K562 (cell line): ENCODE data around the gene SOBP. TPM values are rescaled to one million over a fixed set of nuclear protein-coding genes. Genes with fewer than 3 reads are reported as not detected.

Experiments used
- ATAC-seq: fragments of 200-7000 bp; cut with Tn5 transposase; 3 replicates; pipeline ENCODE4 v1.9.1; 2020; ENCODE audit warnings: moderate library complexity
- BruUV-seq: library from RNA; stranded (reverse); fragments of 400-500 nt; replicated peaks from 2 replicates; lab custom pipeline; 2021; lab: Mats Ljungman, UMichigan
- CTCF ChIA-PET: fragments of 300-600 bp; formaldehyde crosslinking; extraction: SDS; loops from one replicate; lab custom pipeline; 2021; ENCODE audit warnings: low intra/inter-chr PET ratio; lab: Yijun Ruan, JAX
- POLR2A ChIA-PET: fragments of 300-600, 350-650 bp; sonication (Branson Sonifier 250); formaldehyde crosslinking; extraction: SDS; loops from one replicate; lab custom pipeline; 2021; ENCODE audit warnings: antibody characterized with exemption, inconsistent platforms; lab: Yijun Ruan, JAX
- DNase-seq, 4 experiments: peaks; one replicate each; pipeline versions ENCODE4 v3.0.0 to v3.0.0-alpha.2; 2011 to 2018; ENCODE audit warnings: low spot score in 3 of 4, mixed read lengths in 3 of 4; ENCODE audit errors: extremely low read depth in 1 of 4
- FAIRE-seq: peaks from 2 replicates; lab custom pipeline; 2011; peaks lifted over from hg19 to GRCh38; lab: Jason Lieb, UNC
- H2AFZ ChIP-seq: 2 replicates; pipeline ENCODE4 v1.6.0; 2011; ENCODE audit warnings: low read depth, low read length, control low read depth, inconsistent platforms
- H3K27ac ChIP-seq: fragments of 200-600 bp; 3 replicates; pipeline ENCODE4 v1.8.0; 2011; ENCODE audit warnings: low read depth, mild to moderate bottlenecking, control low read depth, inconsistent platforms, low read length, moderate library complexity, mixed read lengths; ENCODE audit errors: extremely low read depth
- H3K27me3 ChIP-seq, 2 experiments: fragments of 300-600 bp in 1 of 2; 2 replicates in 1 of 2; 3 replicates in 1 of 2; pipeline versions ENCODE4 v1.6.0 to v1.8.0; 2011; ENCODE audit warnings: inconsistent platforms in 2 of 2, low read length in 2 of 2, mild to moderate bottlenecking in 1 of 2, mixed read lengths in 1 of 2, moderate library complexity in 1 of 2; ENCODE audit not compliant: control insufficient read depth in 2 of 2, insufficient read depth in 2 of 2
- H3K36me3 ChIP-seq: fragments of 300-600 bp; 3 replicates; pipeline ENCODE4 v1.8.0; 2011; ENCODE audit warnings: mild to moderate bottlenecking, low read length, inconsistent platforms; ENCODE audit not compliant: control insufficient read depth, insufficient read depth
- H3K4me1 ChIP-seq, 2 experiments: fragments of 200-600 bp in 1 of 2; replicated peaks in 1 of 2; 2 replicates in 1 of 2; 3 replicates in 1 of 2; pipeline versions ENCODE4 v1.5.1 to v1.8.0; 2011; ENCODE audit warnings: inconsistent platforms in 2 of 2, low read length in 2 of 2, mild to moderate bottlenecking in 1 of 2, mixed read lengths in 1 of 2, moderate library complexity in 1 of 2; ENCODE audit not compliant: control insufficient read depth in 2 of 2, insufficient read depth in 2 of 2
- H3K4me2 ChIP-seq: 2 replicates; pipeline ENCODE4 v1.6.1; 2011; ENCODE audit warnings: low read length, control low read depth, inconsistent platforms, mixed read lengths; ENCODE audit not compliant: insufficient read depth
- H3K4me3 ChIP-seq: fragments of 200-600 bp; sonication (generic), shearing (Covaris generic); 2 replicates; pipeline ENCODE4 v1.5.1; 2016; ENCODE audit warnings: control low read depth, inconsistent platforms
- H3K79me2 ChIP-seq: fragments of 200-600 bp; 3 replicates; pipeline ENCODE4 v1.8.0; 2011; ENCODE audit warnings: low read length, inconsistent platforms; ENCODE audit not compliant: control insufficient read depth, insufficient read depth
- H3K9ac ChIP-seq, 2 experiments: 2 replicates each; pipeline versions ENCODE4 v1.6.0 to v1.6.1; 2011; ENCODE audit warnings: low read depth in 2 of 2, low read length in 2 of 2, control low read depth in 1 of 2, inconsistent platforms in 1 of 2, mild to moderate bottlenecking in 1 of 2, mixed read lengths in 1 of 2; ENCODE audit not compliant: insufficient read depth in 1 of 2
- H3K9me1 ChIP-seq: one replicate; pipeline ENCODE4 v1.6.0; 2011; ENCODE audit warnings: inconsistent platforms, mild to moderate bottlenecking, low read length, moderate library complexity; ENCODE audit not compliant: control insufficient read depth, insufficient read depth
- H3K9me3 ChIP-seq: replicated peaks from 2 replicates; pipeline ENCODE4 v1.5.1; 2011; ENCODE audit warnings: low read depth, low read length, inconsistent platforms; ENCODE audit not compliant: control insufficient read depth, insufficient read depth
- H4K20me1 ChIP-seq: replicated peaks from 2 replicates; pipeline ENCODE4 v1.6.1; 2011; ENCODE audit warnings: low read length, inconsistent platforms, mixed read lengths; ENCODE audit not compliant: control insufficient read depth, insufficient read depth
- BCL6 ChIP-seq: fragments of 250-450 bp; sonication (Bioruptor Pico); IDR thresholded peaks from 2 replicates; pipeline ENCODE4 v1.4.0; 2020
- BRD4 ChIP-seq: fragments of 200-600 bp; sonication (generic); IDR thresholded peaks from 2 replicates; pipeline ENCODE4 v1.6.1; 2017; ENCODE audit warnings: inconsistent platforms
- CGGBP1 ChIP-seq: fragments of 250-450 bp; sonication (Bioruptor Pico); IDR thresholded peaks from 2 replicates; pipeline ENCODE4 v1.9.0; 2021; ENCODE audit warnings: mild to moderate bottlenecking
- CLOCK ChIP-seq: fragments of 250-450 bp; sonication (Bioruptor Pico); IDR thresholded peaks from 2 replicates; pipeline ENCODE4 v1.4.0; 2020; ENCODE audit warnings: mild to moderate bottlenecking, moderate library complexity, borderline replicate concordance
- DEAF1 ChIP-seq: fragments of 450-650 bp; formaldehyde crosslinking; IDR thresholded peaks from 2 replicates; pipeline ENCODE4 v1.4.0; 2020; ENCODE audit warnings: mild to moderate bottlenecking, moderate library complexity
- E2F4 ChIP-seq: sonication (generic); formaldehyde crosslinking; IDR thresholded peaks from 2 replicates; pipeline ENCODE4 v1.8.0; 2022; ENCODE audit warnings: mild to moderate bottlenecking, low read depth, missing genetic modification reagents
- ELK3 ChIP-seq: fragments of 450-650 bp; formaldehyde crosslinking; IDR thresholded peaks from 2 replicates; pipeline ENCODE4 v1.4.0; 2020; ENCODE audit warnings: mild to moderate bottlenecking
- GABPB1 ChIP-seq: sonication (generic); formaldehyde crosslinking; IDR thresholded peaks from 2 replicates; pipeline ENCODE4 v1.8.0; 2022; ENCODE audit warnings: mild to moderate bottlenecking, missing genetic modification reagents
- HDAC8 ChIP-seq: fragments of 450-650 bp; IDR thresholded peaks from 2 replicates; pipeline ENCODE4 v1.6.1; 2016; ENCODE audit warnings: mild to moderate bottlenecking, missing genetic modification characterization, moderate library complexity, missing compliant biosample characterization
- HIVEP1 ChIP-seq: fragments of 250-450 bp; sonication (Bioruptor Pico); IDR thresholded peaks from 2 replicates; pipeline ENCODE4 v1.4.0; 2020; ENCODE audit warnings: mild to moderate bottlenecking
- MAZ ChIP-seq, 2 experiments: fragments of 450-650 bp in 1 of 2; sonication (generic) in 1 of 2; formaldehyde crosslinking; IDR thresholded peaks in 1 of 2; conservative IDR thresholded peaks in 1 of 2; 2 replicates each; pipeline versions ENCODE4 v1.4.0 to v1.5.0; 2020; ENCODE audit warnings: mild to moderate bottlenecking in 1 of 2, missing genetic modification reagents in 1 of 2
- SMARCA4 ChIP-seq: fragments of 450-650 bp; IDR thresholded peaks from 2 replicates; pipeline ENCODE4 v1.6.1; 2016
- STAT6 ChIP-seq: sonication (generic); formaldehyde crosslinking; IDR thresholded peaks from 2 replicates; pipeline ENCODE4 v1.8.1; 2023; ENCODE audit warnings: mild to moderate bottlenecking, missing genetic modification reagents
- ZNF644 ChIP-seq: fragments of 200-800 bp; sonication (Bioruptor generic); IDR thresholded peaks from 2 replicates; pipeline ENCODE4 v1.6.1; 2016; ENCODE audit warnings: low read depth, missing genetic modification characterization, missing compliant biosample characterization
- WGBS: fragments of 100-300 bp; shearing (Covaris generic); methylation state at CpG from one replicate; pipeline ENCODE4 v1.1.6; 2016; ENCODE audit warnings: low coverage, mixed read lengths; ENCODE audit not compliant: insufficient coverage; ENCODE audit errors: missing lambda C conversion rate; 5-methylcytosine and 5-hydroxymethylcytosine counted together
- in situ Hi-C: fragments of 300-500 bp; cut with MboI; formaldehyde crosslinking; loops from 4 replicates; pipeline ENCODE4 v1.15.0; 2018; ENCODE audit warnings: inconsistent platforms, mixed read lengths
- intact Hi-C: fragments of 100-400 bp; cut with micrococcal nuclease; formaldehyde crosslinking; loops from 2 replicates; pipeline ENCODE4 v1.14.2; 2022
- polyA plus RNA-seq, 8 experiments: library from polyadenylated mRNA; depleted of rRNA in 4 of 8; stranded (reverse) in 5 of 8; unstranded in 3 of 8; fragments of >200 nt; fragmentation: Nextera tagmentation in 2 of 8; fragmentation: Illumina TruSeq in 1 of 8; extraction: Ambion mirVana in 2 of 8; extraction: Trizol in 1 of 8; gene quantifications; 2 replicates each; pipeline versions ENCODE4 v1.2.1 to v1.2.3, GENCODE V29; 2011 to 2014; ENCODE audit warnings: inconsistent platforms in 1 of 8, missing spikeins in 1 of 8
- total RNA-seq, 7 experiments: library from RNA; depleted of rRNA in 6 of 7; stranded (reverse); fragments of >200 nt in 6 of 7; fragmentation: Illumina TruSeq in 2 of 7; extraction: Trizol in 2 of 7; gene quantifications; 2 replicates each; pipeline versions ENCODE4 v1.2.1 to v1.2.3, GENCODE V29; 2011 to 2021; ENCODE audit warnings: low replicate concordance in 1 of 7

SOBP gene
- total and polyA plus RNA-seq, 9 of the 15 experiments (the other 6 are each of a cell fraction or from before 2014, with no cell fraction given): 0.16 TPM; not detected in 8

- Histone ChIP-seq H3K4me2 (no peak overlapping the region), H3K27ac (no peak overlapping the region), H4K20me1 (no peaks in the 10 kb centered on the region), H3K9ac (no peak overlapping the region), H3K79me2 (no peaks in the 10 kb centered on the region), H3K9me3 (no peaks in the 10 kb centered on the region), H3K4me3 (no peak overlapping the region), H3K4me1 (no peaks in the 10 kb centered on the region), H3K9me1 (no peaks in the 10 kb centered on the region), H2AFZ (no peak overlapping the region), H3K27me3 (peaks cover 5 to 41% of the 10 kb centered on the region in 2 experiments), H3K36me3 (no peaks in the 10 kb centered on the region)
- FAIRE-seq: no peak
- BruUV-seq: no TSS peak
- ATAC-seq: no peak
- 0% methylated on average over 6 of the region's 6 CpGs for WGBS
- in situ Hi-C loops (no loop called here), intact Hi-C loops (no loop called here)
- CTCF ChIA-PET: no interaction called here
- POLR2A ChIA-PET: no interaction called here
- DNase-seq: no peak
- TF ChIP-seq HIVEP1 (CRISPR knock-in tag): no peak
- TF ChIP-seq STAT6 (CRISPR knock-in tag): no peak
- no peak for TF ChIP-seq HDAC8
- no peak for TF ChIP-seq ELK3
- no peak for TF ChIP-seq BCL6 (CRISPR knock-in tag)
- TF ChIP-seq ZNF644: no peak
- no peak for TF ChIP-seq DEAF1
- TF ChIP-seq MAZ (CRISPR knock-in tag; conservative IDR thresholded peaks at IDR 0.05 in 1 of 2, IDR thresholded peaks at IDR 0.05 in 1 of 2): no peak
- no peak for TF ChIP-seq CGGBP1
- no peak for TF ChIP-seq E2F4
- TF ChIP-seq SMARCA4: no peak
- no peak for TF ChIP-seq BRD4
- no peak for TF ChIP-seq GABPB1 (CRISPR knock-in tag)
- no peak for TF ChIP-seq CLOCK (CRISPR knock-in tag)
Observed at GRCh38 chr6:107708435-107708834, 218.5 kb downstream of the SOBP start.
